Tibial nerve (tissue), 4 donors: Measurements from ENCODE around the gene MT2A.

Experiments used
- EP300 ChIP-seq, 2 donors: sonication (generic); formaldehyde crosslinking; IDR thresholded peaks; one replicate each; pipeline ENCODE4 v1.6.1; 2017; ENCODE audit warnings: antibody characterized with exemption in 2 of 2, mild to moderate bottlenecking in 1 of 2
- POLR2A ChIP-seq, 2 donors: fragments of 450-650 bp; IDR thresholded peaks; one replicate each; pipeline ENCODE4 v1.6.1; 2017; ENCODE audit warnings: antibody characterized with exemption in 2 of 2, mild to moderate bottlenecking in 2 of 2, moderate library complexity in 2 of 2
- TF ChIP-seq, protein P1 (sequence below), 5 experiments: fragments of 200-600 bp in 3 of 5; fragments of 450-650 bp in 2 of 5; sonication (generic) in 3 of 5; IDR thresholded peaks; one replicate each; pipeline ENCODE4 v1.5.1; 2016 to 2019; ENCODE audit warnings: antibody characterized with exemption in 5 of 5, mild to moderate bottlenecking in 3 of 5, moderate library complexity in 2 of 5

DNA sequence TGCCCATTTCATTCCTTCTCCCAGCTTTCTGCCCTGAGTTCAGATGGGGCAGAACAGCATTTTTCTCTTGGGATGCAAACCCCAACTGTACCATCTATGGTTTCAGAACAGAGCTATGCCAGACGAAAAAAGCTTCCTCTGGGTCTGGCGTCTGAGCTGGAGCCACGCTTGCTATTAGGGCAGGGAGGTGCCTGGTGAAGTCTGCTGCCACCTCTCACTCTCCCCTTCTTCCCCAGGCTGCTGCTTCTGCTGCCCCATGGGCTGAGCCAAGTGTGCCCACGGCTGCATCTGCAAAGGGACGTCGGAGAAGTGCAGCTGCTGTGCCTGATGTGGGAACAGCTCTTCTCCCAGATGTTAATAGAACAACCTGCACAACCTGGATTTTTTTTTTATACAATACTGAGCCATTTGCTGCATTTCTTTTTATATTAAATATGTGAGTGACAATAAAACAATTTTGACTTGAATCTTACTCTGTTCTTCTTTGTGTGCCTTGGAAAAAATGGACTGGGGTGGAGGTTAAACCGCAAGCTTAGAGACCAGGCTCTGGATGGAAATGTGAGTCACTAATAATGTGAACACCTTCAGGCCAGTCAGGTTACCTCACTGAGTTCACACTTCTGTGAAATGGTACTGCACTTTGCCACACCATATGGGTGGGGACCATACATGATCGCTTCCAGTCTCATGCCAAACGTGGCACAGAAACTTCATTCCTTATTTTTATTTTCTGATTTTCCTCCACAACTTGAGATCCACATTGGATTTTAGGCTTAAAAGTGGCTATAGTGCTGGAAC lies 28.4 kb downstream of the MT2A start:
- no peak for TF ChIP-seq POLR2A (IDR thresholded peaks at IDR 0.05)
- TF ChIP-seq, protein P1, sequence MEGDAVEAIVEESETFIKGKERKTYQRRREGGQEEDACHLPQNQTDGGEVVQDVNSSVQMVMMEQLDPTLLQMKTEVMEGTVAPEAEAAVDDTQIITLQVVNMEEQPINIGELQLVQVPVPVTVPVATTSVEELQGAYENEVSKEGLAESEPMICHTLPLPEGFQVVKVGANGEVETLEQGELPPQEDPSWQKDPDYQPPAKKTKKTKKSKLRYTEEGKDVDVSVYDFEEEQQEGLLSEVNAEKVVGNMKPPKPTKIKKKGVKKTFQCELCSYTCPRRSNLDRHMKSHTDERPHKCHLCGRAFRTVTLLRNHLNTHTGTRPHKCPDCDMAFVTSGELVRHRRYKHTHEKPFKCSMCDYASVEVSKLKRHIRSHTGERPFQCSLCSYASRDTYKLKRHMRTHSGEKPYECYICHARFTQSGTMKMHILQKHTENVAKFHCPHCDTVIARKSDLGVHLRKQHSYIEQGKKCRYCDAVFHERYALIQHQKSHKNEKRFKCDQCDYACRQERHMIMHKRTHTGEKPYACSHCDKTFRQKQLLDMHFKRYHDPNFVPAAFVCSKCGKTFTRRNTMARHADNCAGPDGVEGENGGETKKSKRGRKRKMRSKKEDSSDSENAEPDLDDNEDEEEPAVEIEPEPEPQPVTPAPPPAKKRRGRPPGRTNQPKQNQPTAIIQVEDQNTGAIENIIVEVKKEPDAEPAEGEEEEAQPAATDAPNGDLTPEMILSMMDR (IDR thresholded peaks at IDR 0.05), result no peak
- TF ChIP-seq EP300 (IDR thresholded peaks at IDR 0.05), result no peak
